ENCODE measurements around the gene RPL3.
A peak's percentile ranks its signal among the peaks of the same experiment; 100 is the strongest.

RPL3 gene

DNA sequence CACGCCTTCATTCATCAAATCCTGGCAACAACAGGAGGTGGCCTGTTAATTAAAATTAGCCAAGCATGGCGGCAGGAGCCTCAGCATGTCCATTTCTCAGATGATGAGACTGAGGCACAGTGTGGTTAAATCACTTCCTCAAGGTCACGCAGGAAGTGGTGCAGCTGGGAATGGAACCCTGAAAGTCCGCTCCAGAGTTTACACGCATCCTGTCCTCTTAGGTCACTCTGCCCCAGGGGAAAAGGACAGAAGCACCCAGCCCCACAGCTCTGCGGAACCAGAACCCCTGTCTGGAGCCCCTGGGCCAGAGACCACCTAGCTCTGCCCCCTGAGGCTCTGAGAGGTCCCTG, 19.6 kb downstream of the RPL3 start:
- peak; percentile 48 for DNase-seq (ENCODE audit: low read depth)

GRCh38 chr22:39298241-39298987, 21.0 kb downstream of the RPL3 start:
- DNase-seq (ENCODE audit: low read depth): no peak

GRCh38 chr22:39297490-39298240, 21.8 kb downstream of the RPL3 start:
- no peak for DNase-seq (ENCODE audit: low read depth)

GRCh38 chr22:39296981-39297489, 22.4 kb downstream of the RPL3 start:
- DNase-seq (ENCODE audit: low read depth): no peak

GRCh38 chr22:39296535-39296934, 22.9 kb downstream of the RPL3 start:
- DNase-seq (ENCODE audit: low read depth): no peak

DNA sequence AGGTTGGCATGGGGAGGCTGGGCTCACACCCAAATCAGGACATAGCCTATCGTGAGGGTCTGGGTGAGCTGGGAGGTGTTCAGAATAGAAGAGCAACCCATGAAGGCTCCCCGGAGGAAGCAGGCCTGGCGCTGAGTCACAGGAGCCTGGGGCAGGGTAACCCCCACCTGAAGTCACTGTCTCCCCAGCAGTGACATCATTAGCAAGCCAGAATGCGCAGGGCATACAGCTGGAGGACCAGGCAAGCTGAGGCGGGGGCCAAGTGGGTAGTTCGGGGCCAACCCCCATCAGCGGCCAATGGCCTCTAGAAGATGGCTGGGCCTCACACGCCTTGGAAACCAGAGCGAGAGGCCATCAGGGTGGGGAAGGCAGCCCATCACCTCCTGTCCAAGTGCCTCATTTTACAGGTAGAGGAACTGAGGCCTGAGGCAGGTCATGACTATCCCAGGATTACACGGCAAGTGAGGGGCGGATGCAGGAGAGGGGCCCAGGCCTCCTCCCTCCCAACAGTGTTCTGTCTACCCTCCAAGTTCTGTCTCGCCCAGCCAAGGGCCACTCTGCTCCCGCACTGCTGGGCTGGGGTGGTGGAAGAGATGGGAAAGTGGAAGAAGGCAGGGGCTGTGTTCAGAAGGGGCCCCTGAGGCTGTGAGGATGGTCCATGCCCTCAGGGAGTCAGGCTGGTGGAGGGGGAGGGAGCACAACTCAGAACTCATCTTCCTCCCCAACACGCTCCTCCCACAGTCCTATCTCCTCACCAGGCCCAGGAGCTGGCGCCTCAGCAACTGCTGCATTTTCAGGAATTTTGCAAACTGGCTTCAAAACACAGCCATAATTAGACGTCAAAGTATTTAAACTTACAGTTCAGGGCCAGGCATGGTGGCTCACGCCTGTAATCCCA, 24.6 kb downstream of the RPL3 start:
- no peak for DNase-seq (ENCODE audit: low read depth)

DNA sequence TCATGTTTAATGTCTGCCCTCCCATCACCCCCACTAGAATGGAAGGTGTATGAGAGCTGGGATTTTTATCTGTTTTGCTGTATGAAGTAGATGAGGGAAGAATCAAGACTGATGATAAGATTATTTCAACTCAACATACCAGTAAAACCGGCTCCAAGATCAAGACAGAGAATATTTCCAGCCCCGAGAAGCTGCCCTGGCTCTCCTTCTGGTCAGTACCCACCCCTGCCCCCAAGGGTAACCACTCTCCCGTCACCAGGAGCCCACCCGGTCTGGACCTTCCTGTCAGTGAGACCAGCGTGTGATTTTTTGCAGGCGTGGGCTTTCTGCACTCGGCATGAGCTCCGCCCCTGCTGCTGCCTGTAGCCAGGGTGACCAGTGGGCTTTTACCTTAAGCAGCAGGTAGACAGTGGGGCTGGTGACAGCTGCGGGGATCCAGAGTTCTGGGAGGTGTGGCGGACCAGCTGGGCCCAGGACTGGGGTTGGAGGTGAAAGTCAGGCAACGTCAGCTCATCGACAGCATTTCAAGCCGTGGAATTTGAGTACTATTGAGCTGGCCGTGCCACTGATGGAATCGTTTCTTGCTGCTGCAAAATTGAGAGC, 25.6 kb downstream of the RPL3 start:
- DNase-seq (ENCODE audit: low read depth): no peak

GRCh38 chr22:39292561-39293074, 26.8 kb downstream of the RPL3 start:
- peak; percentile 96 for DNase-seq (ENCODE audit: low read depth)

DNA sequence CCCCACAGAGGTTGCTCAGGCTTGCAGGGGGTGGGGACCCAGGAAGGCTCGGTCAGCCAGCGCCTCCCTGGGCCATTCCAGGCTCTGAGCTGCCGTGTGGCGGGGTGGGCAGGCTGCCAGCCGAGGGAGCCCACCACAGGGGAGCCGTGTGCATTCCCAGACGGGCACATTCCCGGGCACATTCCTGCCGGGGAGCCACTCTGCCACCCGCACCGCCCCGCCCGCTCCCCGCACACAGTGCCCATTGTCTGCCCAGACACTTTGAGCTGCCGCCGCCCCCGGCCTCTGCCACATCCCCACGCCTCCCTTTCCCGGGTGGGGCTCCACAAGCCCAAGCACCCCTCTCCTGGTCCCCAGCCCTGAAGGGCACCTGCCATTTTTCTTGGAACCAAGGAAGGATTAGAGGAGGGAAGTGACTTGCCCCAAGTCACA, 27.4 kb downstream of the RPL3 start:
- DNase-seq (ENCODE audit: low read depth): no peak

DNA sequence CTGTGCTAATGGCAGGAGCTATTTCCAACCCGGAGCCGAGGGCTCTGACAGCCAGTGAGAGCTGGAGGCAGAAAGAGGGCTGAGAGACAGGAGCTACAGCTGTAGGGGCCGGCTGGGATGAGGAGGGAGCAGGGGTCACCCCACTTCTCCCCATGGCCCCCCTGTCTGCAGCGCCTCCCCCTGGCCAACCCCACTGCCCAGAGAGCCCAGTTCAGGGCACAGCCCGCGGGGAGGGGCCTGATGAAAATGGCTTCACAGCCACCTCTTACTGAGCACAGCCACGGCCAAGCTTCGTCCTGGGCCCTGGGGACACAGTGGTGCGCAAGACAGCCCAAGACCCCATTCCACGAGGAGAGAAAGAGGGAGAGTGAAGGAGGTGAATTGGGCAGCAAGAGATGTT, 27.9 kb downstream of the RPL3 start:
- DNase-seq (ENCODE audit: low read depth): no peak

GRCh38 chr22:39290724-39291161, 28.7 kb downstream of the RPL3 start:
- DNase-seq (ENCODE audit: low read depth): peak; percentile 84

- DNase-seq (ENCODE audit: low read depth): no peak
These were observed 29.3 kb downstream of the RPL3 start for GRCh38 chr22:39289975-39290720.

DNA sequence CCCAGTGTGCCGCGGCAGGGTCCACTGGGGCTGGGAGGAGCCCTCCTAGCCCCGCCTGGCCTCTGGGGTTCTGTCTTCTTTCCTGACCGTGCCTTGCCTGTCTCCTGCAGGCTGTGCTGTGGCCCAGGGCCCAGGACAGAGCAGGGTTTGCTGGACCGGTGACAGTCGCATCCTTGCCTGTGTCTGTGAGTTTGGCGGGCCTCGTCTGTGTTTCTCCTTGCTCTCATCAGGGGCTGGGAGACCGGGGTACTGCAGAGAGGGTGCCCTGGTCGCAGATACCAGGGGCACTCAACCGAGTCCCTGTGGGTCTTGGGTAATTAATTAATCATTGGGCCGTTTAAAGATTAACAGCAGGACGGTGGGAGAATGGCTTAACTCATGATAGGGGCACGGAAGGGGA, 29.9 kb downstream of the RPL3 start:
- DNase-seq (ENCODE audit: low read depth): no peak

GRCh38 chr22:39288135-39288898, 31.1 kb downstream of the RPL3 start:
- DNase-seq (ENCODE audit: low read depth): no peak

- no peak for DNase-seq (ENCODE audit: low read depth)
These were observed 32.2 kb downstream of the RPL3 start for GRCh38 chr22:39287076-39287725.

GRCh38 chr22:39284983-39285382, 34.4 kb downstream of the RPL3 start:
- no peak for DNase-seq (ENCODE audit: low read depth)

- no peak for DNase-seq (ENCODE audit: low read depth)
These were observed 35.1 kb downstream of the RPL3 start for GRCh38 chr22:39284142-39284980.

DNA sequence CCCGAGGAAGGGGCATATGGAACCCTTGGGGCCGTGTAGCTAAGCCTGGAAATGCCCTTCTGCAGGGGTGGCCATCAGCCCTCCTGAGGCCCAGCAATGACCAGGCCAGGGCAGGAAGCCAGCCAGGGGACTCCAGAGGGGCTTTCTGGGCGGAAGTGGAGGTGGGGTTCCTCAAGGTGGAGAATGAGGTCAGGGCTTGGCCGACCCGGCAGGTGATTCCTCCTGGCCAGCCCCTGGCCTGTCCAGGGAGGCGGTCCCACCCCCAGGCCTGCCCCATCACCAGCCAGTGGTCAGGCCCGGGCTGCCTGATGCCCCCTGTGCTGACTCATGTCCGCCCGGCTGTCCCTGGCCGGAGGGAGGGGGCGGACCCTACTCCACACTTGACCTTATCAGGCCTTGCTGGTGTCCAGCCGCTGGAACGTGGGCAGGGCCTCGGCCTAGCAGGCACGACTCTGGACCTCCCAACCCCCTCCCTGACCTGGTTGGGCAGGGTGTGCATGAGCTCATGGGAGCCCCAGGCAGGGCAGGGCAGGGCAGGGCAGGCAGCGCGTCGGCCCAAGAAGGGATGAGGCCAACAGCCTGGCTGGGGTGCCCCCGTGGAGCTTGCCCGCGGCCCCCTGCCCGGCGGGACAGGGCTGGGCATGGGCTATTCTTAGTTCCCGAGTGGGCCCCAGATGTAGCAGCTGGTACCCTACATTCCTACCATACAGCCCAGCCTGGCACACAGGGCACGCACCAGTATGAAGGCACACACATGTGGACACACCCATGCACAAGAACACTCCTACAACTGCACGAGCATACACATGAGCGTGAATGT, 35.9 kb downstream of the RPL3 start:
- peak; percentile 31 for DNase-seq (ENCODE audit: low read depth)

All from iris pigment epithelial cell (primary cell).